Mucosa of stomach (tissue), 1 donor: ENCODE results near the gene SHANK3.

Experiments used
- H3K27me3 ChIP-seq: one replicate; pipeline ENCODE4 v1.7.0; 2013; ENCODE audit warnings: mild to moderate bottlenecking, low read length; ENCODE audit not compliant: control insufficient read depth, insufficient read depth
- H3K36me3 ChIP-seq: one replicate; pipeline ENCODE4 v1.7.0; 2013; ENCODE audit warnings: low read length; ENCODE audit not compliant: control insufficient read depth, insufficient read depth
- H3K4me1 ChIP-seq: one replicate; pipeline ENCODE4 v1.7.0; 2013; ENCODE audit warnings: mild to moderate bottlenecking, low read length; ENCODE audit not compliant: control insufficient read depth, insufficient read depth
- H3K4me3 ChIP-seq: one replicate; pipeline ENCODE4 v1.7.0; 2013; ENCODE audit warnings: low read length
- H3K9ac ChIP-seq: one replicate; pipeline ENCODE4 v1.7.0; 2013; ENCODE audit warnings: mild to moderate bottlenecking, low read length, moderate library complexity
- H3K9me3 ChIP-seq: one replicate; pipeline ENCODE4 v1.7.0; 2013; ENCODE audit warnings: mild to moderate bottlenecking, low read length, moderate library complexity; ENCODE audit not compliant: control insufficient read depth
- donor health status: Pancreatic carcinoma.

The SHANK3 gene

DNA sequence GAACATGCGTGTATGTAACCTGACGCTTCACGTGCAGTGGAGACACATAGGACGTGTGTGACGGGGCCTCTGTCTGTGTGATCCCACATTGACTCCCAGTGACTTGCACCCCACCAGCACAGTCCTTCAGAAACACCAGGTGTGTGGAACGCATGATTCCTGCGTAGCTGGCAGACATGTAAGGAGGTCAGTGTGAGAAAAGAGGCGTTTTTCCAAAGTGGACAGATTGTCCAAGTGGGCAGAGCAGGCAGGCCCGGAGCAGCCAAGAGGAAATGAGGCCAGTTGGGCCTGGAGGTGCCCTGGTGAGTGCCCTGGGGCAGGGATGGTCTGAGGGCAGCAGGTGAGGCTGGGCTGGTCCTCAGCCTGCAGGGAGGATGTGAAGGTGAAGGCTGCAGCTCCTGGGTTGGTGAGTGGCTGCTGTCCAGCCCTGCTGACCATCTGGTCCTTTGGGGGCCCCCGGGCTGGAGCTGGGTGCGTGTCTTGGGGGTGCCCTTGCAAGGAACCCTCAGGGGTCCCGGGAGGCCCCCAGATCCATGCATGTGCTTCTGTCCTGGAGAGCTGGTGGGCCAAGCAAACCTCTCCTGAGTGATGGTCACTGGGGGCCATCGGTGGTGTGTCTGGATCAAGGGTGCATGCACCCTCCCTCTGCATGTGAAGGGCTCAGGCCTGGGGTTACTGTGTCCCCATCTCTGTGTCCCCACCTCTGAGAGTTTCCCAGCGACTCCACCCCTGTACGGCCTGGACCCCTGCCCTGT lies 26.6 kb downstream of the SHANK3 start:
- Histone ChIP-seq H3K36me3 (no peaks in the 10 kb centered on the region), H3K27me3 (peaks cover 8% of the 10 kb centered on the region), H3K4me1 (peaks cover 7% of the 10 kb centered on the region), H3K9ac (no peak overlapping the region), H3K4me3 (no peak overlapping the region), H3K9me3 (no peaks in the 10 kb centered on the region)

DNA sequence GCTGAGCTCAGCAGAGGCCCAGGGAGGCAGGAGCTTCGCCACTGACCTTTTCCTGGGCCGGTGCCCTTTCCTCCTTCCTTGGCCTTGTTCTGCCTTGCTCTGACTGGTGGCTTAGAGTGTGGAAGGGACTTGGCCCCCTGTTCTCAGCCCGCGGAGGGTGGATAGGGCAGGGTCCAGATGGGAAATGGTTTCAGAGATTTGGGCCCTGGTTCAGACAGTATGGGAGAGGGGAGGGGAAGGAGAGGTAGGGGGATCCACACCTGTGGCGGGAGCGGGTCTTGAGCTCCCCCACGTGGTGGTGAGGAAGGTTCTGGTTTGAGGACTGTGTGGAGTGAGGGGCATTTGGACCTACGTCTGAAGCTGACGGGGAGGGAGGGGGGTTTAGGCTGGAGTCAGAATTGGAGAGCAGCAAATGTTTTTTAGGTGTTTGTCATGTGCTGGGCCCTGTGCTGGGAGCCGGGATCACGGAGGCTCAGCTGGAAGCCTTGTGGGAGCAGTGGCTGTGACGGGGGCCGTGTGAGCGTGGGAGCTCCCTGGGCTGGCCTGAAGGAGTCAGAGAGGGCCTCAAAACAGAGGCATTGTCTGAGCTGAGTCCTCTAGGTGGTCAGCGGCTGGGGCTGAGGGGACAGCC lies 27.2 kb downstream of the SHANK3 start:
- peaks cover 7% of the 10 kb centered on the region for H3K4me1 ChIP-seq

DNA sequence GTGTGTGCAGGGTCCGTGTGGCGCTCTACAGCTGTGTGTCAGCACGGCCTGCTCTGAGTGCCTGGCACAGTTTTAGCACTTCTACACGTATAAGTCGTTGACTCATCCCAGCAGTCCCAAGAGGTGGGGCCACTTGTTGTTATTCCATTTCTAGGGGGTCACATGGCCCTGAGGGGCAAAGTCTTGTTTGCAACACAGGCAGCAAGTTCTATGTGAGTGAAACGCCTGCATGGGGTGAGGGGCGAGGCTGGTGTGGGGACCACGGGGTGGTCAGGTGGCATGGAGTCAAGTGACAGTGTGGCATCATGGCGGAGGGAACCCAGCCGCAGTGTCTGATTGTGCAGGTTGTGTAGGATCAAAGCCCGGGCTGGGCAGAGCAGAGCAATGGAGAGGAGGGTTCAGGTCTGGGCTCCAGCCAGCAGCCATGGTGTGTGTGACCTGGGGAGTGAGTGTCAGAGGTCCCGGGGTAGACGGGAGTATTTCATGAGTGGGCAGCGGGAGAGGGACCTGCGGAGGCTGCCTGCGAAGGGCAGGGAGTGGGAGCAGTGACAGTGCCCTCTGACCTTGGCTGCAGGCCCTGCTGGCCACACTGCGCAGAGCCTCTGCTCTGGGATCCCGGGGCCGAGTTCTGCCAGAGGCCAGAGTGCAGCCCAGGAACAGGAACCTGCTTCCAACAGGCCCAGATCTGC lies 27.9 kb downstream of the SHANK3 start:
- Histone ChIP-seq H3K9ac (no peak overlapping the region), H3K9me3 (no peaks in the 10 kb centered on the region), H3K27me3 (peaks cover 8% of the 10 kb centered on the region), H3K4me3 (no peak overlapping the region), H3K36me3 (no peaks in the 10 kb centered on the region), H3K4me1 (peaks cover 7% of the 10 kb centered on the region)

More for the DNA sequence above, 27.2 kb downstream of the SHANK3 start:
- no peaks in the 10 kb centered on the region for H3K36me3 ChIP-seq
- no peak overlapping the region for H3K4me3 ChIP-seq
- no peaks in the 10 kb centered on the region for H3K9me3 ChIP-seq
- peaks cover 8% of the 10 kb centered on the region for H3K27me3 ChIP-seq
- no peak overlapping the region for H3K9ac ChIP-seq

- Histone ChIP-seq H3K9ac (no peak overlapping the region), H3K27me3 (peaks cover 8% of the 10 kb centered on the region), H3K4me1 (peaks cover 7% of the 10 kb centered on the region), H3K36me3 (no peaks in the 10 kb centered on the region), H3K4me3 (no peak overlapping the region), H3K9me3 (no peaks in the 10 kb centered on the region)
These were observed 28.4 kb downstream of the SHANK3 start for GRCh38 chr22:50701076-50701419.

DNA sequence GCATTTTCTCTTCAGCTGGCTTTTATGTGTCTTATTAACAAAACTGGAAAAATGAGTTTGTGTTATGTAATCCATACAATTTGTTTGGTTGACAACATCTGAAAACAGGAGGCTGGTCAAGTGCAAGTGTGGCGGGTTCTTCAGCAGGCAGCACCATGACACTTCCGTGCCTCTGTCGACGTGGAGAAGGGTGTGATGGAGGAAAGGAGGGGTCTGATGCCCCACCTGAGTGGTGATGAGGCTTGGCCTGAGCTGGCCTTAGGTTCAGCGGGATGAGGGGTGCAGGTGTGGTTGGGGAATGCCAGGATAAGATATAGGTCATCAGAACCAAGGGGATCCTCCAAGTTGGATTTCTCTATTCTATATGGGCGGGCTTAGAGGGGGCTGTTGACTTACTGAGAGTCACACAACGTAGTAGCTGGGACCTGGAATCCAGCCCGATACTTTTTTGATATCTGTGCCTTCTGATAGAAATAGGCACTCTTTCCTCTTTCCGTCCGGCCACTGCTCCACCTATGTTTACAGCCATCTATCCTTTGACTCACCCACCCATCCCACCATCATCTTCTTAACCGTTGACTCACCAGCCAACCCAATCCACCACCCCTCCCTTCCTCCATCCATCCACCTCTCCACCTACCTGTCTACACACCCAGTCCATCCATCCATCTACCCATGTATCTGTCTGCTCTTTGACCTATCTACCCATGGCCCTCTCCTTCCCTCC lies 29.0 kb downstream of the SHANK3 start:
- H3K27me3 ChIP-seq: peaks cover 5% of the 10 kb centered on the region
- no peak overlapping the region for H3K9ac ChIP-seq
- H3K9me3 ChIP-seq: no peaks in the 10 kb centered on the region
- H3K4me3 ChIP-seq: no peak overlapping the region
- no peaks in the 10 kb centered on the region for H3K36me3 ChIP-seq
- peaks cover 7% of the 10 kb centered on the region for H3K4me1 ChIP-seq

GRCh38 chr22:50702261-50702671 lies 29.6 kb downstream of the SHANK3 start:
- H3K9me3 ChIP-seq: no peaks in the 10 kb centered on the region
- no peaks in the 10 kb centered on the region for H3K36me3 ChIP-seq
- peaks cover 7% of the 10 kb centered on the region for H3K4me1 ChIP-seq
- no peak overlapping the region for H3K4me3 ChIP-seq
- H3K27me3 ChIP-seq: no peaks in the 10 kb centered on the region
- H3K9ac ChIP-seq: no peak overlapping the region

DNA sequence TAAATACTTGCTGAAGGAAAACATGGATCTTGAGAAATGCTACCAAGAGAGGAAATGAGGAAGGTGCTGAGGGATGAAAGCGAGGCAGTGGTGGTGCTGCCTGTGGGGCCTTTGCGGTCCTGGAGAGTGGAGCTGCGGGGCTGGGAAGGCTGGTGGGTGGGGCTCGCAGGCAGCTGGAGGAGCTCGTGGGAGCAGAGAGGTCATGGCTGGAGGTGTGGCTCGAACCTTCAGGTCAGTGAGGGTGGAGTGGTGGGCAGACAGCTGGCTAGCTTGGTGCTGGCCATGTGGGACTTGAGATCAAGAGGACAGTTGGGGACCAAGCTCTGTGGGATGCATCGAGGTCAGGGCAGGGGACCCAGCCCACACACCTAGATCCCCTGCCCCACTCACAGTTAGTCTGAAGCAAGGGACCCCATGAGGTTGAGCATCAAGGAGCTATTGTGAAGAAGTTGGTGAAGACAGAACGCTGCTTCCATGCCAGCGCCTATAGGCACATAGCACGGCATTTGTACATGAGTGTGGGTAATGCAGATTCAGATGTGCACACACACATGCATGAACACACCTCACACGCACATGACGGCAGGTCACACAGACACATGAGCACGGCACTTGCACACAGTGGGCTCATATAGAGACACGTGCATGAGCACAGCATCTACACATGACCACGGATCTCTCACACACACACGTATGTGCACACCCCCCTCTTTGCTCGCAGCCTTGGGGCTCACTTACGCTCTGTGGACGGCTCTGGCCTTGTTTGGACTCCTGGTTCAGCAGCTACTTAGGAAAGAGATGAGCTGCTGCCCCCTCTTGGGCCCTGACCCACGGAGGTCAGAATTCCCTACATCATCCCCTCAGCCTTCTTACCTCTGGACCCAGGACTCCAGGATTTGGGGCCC lies 30.4 kb downstream of the SHANK3 start:
- H3K27me3 ChIP-seq: no peaks in the 10 kb centered on the region
- no peak overlapping the region for H3K4me3 ChIP-seq
- no peaks in the 10 kb centered on the region for H3K36me3 ChIP-seq
- H3K9me3 ChIP-seq: no peaks in the 10 kb centered on the region
- H3K4me1 ChIP-seq: peaks cover 3% of the 10 kb centered on the region
- H3K9ac ChIP-seq: no peak overlapping the region

DNA sequence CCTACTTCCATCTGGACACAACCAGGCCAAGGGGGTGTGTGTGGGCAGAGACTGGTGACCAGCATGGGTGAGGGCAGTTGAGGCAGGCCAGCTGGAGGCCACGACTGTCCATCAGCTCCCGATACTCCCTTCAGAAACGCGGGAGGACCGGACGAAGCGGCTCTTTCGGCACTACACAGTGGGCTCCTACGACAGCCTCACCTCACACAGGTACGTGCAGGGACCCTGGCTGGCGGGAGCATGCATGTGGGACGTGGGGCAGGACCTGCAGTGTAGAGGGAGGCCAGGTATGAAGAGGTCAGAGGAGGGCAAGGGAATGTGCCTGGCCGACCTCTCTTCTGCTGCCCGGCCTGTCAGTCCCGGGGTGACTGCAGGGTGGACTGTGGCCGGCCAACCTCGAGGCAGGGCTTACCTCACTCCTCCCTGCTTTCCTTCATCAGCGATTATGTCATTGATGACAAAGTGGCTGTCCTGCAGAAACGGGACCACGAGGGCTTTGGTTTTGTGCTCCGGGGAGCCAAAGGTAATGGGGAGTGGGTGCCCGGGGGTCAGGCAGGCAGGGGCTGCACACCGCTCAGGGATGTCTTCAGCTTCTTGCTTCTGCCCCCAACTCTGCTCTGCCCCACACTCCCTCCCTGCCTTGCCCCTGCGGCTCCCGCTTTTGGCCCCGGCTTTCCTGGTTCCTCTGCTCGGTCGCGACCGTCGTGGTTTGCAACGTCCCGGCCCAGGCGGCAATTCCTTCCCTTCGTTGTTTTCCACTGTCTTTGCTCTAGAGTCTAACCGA lies 31.3 kb downstream of the SHANK3 start:
- Histone ChIP-seq H3K9ac (no peak overlapping the region), H3K9me3 (no peaks in the 10 kb centered on the region), H3K4me1 (peaks cover 2% of the 10 kb centered on the region), H3K36me3 (no peaks in the 10 kb centered on the region), H3K4me3 (no peak overlapping the region), H3K27me3 (no peaks in the 10 kb centered on the region)

- no peaks in the 10 kb centered on the region for H3K27me3 ChIP-seq
- no peak overlapping the region for H3K4me3 ChIP-seq
- no peaks in the 10 kb centered on the region for H3K4me1 ChIP-seq
- H3K9me3 ChIP-seq: no peaks in the 10 kb centered on the region
- H3K36me3 ChIP-seq: no peaks in the 10 kb centered on the region
- H3K9ac ChIP-seq: no peak overlapping the region
These were observed 32.0 kb downstream of the SHANK3 start for GRCh38 chr22:50704510-50705218.

- no peaks in the 10 kb centered on the region for H3K9me3 ChIP-seq
- no peak overlapping the region for H3K4me3 ChIP-seq
- no peaks in the 10 kb centered on the region for H3K36me3 ChIP-seq
- no peaks in the 10 kb centered on the region for H3K4me1 ChIP-seq
- H3K27me3 ChIP-seq: no peaks in the 10 kb centered on the region
- no peak overlapping the region for H3K9ac ChIP-seq
These were observed 32.6 kb downstream of the SHANK3 start for GRCh38 chr22:50705219-50705691.
